PFSK-1 (cell line): ENCODE data around the gene PMPCA.

Experiments
- POLR2AphosphoS5 ChIP-seq: IDR thresholded peaks from 2 replicates; pipeline ENCODE4 v1.6.1; 2012; ENCODE audit warnings: low read depth, mild to moderate bottlenecking, control low read depth, low read length, moderate library complexity
- SIN3A ChIP-seq: IDR thresholded peaks from 2 replicates; pipeline ENCODE4 v1.6.1; 2012; ENCODE audit warnings: mild to moderate bottlenecking, low read length, moderate library complexity, borderline replicate concordance; ENCODE audit not compliant: insufficient read depth
- TAF1 ChIP-seq: IDR thresholded peaks from 2 replicates; pipeline ENCODE4 v1.6.1; 2012; ENCODE audit warnings: low read length, control low read depth, borderline replicate concordance; ENCODE audit not compliant: insufficient read depth
- TF ChIP-seq, protein P1 (sequence below), 2 experiments: IDR thresholded peaks; 2 replicates each; pipeline versions ENCODE4 v1.6.1 to v1.8.0; 2011 to 2012; ENCODE audit warnings: low read depth in 2 of 2, low read length in 2 of 2, control low read depth in 1 of 2, inconsistent platforms in 1 of 2, mild to moderate bottlenecking in 1 of 2, moderate library complexity in 1 of 2; ENCODE audit not compliant: insufficient read depth in 1 of 2

GRCh38 chr9:136361047-136361753 is 49.3 kb upstream of the PMPCA start:
- TF ChIP-seq TAF1 (no peak), POLR2AphosphoS5 (no peak), SIN3A (no peak)
- TF ChIP-seq, protein P1, sequence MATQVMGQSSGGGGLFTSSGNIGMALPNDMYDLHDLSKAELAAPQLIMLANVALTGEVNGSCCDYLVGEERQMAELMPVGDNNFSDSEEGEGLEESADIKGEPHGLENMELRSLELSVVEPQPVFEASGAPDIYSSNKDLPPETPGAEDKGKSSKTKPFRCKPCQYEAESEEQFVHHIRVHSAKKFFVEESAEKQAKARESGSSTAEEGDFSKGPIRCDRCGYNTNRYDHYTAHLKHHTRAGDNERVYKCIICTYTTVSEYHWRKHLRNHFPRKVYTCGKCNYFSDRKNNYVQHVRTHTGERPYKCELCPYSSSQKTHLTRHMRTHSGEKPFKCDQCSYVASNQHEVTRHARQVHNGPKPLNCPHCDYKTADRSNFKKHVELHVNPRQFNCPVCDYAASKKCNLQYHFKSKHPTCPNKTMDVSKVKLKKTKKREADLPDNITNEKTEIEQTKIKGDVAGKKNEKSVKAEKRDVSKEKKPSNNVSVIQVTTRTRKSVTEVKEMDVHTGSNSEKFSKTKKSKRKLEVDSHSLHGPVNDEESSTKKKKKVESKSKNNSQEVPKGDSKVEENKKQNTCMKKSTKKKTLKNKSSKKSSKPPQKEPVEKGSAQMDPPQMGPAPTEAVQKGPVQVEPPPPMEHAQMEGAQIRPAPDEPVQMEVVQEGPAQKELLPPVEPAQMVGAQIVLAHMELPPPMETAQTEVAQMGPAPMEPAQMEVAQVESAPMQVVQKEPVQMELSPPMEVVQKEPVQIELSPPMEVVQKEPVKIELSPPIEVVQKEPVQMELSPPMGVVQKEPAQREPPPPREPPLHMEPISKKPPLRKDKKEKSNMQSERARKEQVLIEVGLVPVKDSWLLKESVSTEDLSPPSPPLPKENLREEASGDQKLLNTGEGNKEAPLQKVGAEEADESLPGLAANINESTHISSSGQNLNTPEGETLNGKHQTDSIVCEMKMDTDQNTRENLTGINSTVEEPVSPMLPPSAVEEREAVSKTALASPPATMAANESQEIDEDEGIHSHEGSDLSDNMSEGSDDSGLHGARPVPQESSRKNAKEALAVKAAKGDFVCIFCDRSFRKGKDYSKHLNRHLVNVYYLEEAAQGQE (IDR thresholded peaks at IDR 0.05; ENCODE audit: insufficient read depth in 1 of 2, low read depth in 2 of 2, low read length in 2 of 2): no peak
